Retina (tissue), 1 donor: ENCODE results near the gene SERPINB11.
"Not testable (repeated sequence)": the region's sequence is repeated elsewhere in the genome, so short reads cannot be mapped to it uniquely, and the experiment has no call there.

Experiments used
- DNase-seq: peaks from one replicate; pipeline ENCODE4 v3.0.0-alpha.2; 2016

SERPINB11 gene

GRCh38 chr18:63702660-63703059 lies at the start of gene SERPINB11:
SERPINB11 (plus strand) TSS chr18:63702960; CDS start chr18:63710194, 7,234 bp downstream.
- DNase-seq: no peak

- not testable (repeated sequence) for DNase-seq
Measured at GRCh38 chr18:63658920-63659319, 43.8 kb upstream of the SERPINB11 start.

- DNase-seq: not testable (repeated sequence)
Measured at GRCh38 chr18:63661750-63662149, 41.0 kb upstream of the SERPINB11 start, which contains the start of gene SERPINB3. SERPINB3 (minus strand) TSS chr18:63661893; CDS start chr18:63661216, 677 bp downstream.

- no peak for DNase-seq
Measured at GRCh38 chr18:63664571-63664970, 38.2 kb upstream of the SERPINB11 start.

GRCh38 chr18:63676526-63677323 lies 26.0 kb upstream of the SERPINB11 start:
- DNase-seq: no peak

GRCh38 chr18:63677500-63678225 lies 25.1 kb upstream of the SERPINB11 start:
- DNase-seq: no peak

- DNase-seq: no peak
Measured at GRCh38 chr18:63679820-63680606, 22.7 kb upstream of the SERPINB11 start.

GRCh38 chr18:63681449-63682340 lies 21.1 kb upstream of the SERPINB11 start:
- no peak for DNase-seq

GRCh38 chr18:63683152-63683551 lies 19.6 kb upstream of the SERPINB11 start:
- DNase-seq: peak; percentile 18

GRCh38 chr18:63683890-63684289 lies 18.9 kb upstream of the SERPINB11 start:
- no peak for DNase-seq

- no peak for DNase-seq
Measured at GRCh38 chr18:63684718-63685117, 18.0 kb upstream of the SERPINB11 start.

- no peak for DNase-seq
Measured at GRCh38 chr18:63686871-63687270, 15.9 kb upstream of the SERPINB11 start.

- no peak for DNase-seq
Measured at GRCh38 chr18:63689064-63689463, 13.7 kb upstream of the SERPINB11 start.

- DNase-seq: no peak
Measured at GRCh38 chr18:63697097-63697660, 5.6 kb upstream of the SERPINB11 start.

- DNase-seq: no peak
Measured at GRCh38 chr18:63700501-63700900, 2.3 kb upstream of the SERPINB11 start.

GRCh38 chr18:63701952-63702351 lies 808 bp upstream of the SERPINB11 start:
- DNase-seq: no peak

GRCh38 chr18:63705401-63705800 lies 2.6 kb downstream of the SERPINB11 start:
- no peak for DNase-seq

- no peak for DNase-seq
Measured at GRCh38 chr18:63707816-63708215, 5.1 kb downstream of the SERPINB11 start.

GRCh38 chr18:63708650-63709049 lies 5.9 kb downstream of the SERPINB11 start:
- DNase-seq: no peak

GRCh38 chr18:63725682-63726480 lies 23.1 kb downstream of the SERPINB11 start:
- no peak for DNase-seq

- no peak for DNase-seq
Measured at GRCh38 chr18:63730773-63731172, 28.0 kb downstream of the SERPINB11 start.
